HG03457 (cell line): ENCODE measurements around the gene PDIA5.

Experiments
- ATAC-seq: cut with Tn5 transposase; IDR thresholded peaks from one replicate; pipeline ENCODE4 v1.9.1; 2021; ENCODE audit warnings: moderate number of reproducible peaks; ENCODE audit not compliant: unreplicated experiment

Gene PDIA5

GRCh38 chr3:123161167-123161566, 94.3 kb downstream of the PDIA5 start:
- ATAC-seq, result no peak

GRCh38 chr3:123163141-123163540, 96.3 kb downstream of the PDIA5 start:
- ATAC-seq, result no peak

- no peak for ATAC-seq
Observed at GRCh38 chr3:123165163-123165562, 98.3 kb downstream of the PDIA5 start.

- ATAC-seq, result no peak
Observed at GRCh38 chr3:123167686-123168085, 100.9 kb downstream of the PDIA5 start.

GRCh38 chr3:123168122-123168521, 101.3 kb downstream of the PDIA5 start:
- no peak for ATAC-seq

GRCh38 chr3:123168605-123169004, 101.8 kb downstream of the PDIA5 start:
- no peak for ATAC-seq

- ATAC-seq, result no peak
Observed at GRCh38 chr3:123169492-123169929, 102.7 kb downstream of the PDIA5 start.

- no peak for ATAC-seq
Observed at GRCh38 chr3:123169930-123170329, 103.1 kb downstream of the PDIA5 start.

- ATAC-seq, result no peak
Observed at GRCh38 chr3:123180791-123181190, 114.0 kb downstream of the PDIA5 start.

GRCh38 chr3:123186695-123187094, 119.9 kb downstream of the PDIA5 start:
- ATAC-seq, result no peak

- ATAC-seq, result no peak
Observed at GRCh38 chr3:123188058-123188457, 121.2 kb downstream of the PDIA5 start.

- no peak for ATAC-seq
Observed at GRCh38 chr3:123193448-123194101, 126.8 kb downstream of the PDIA5 start.

- ATAC-seq, result no peak
Observed at GRCh38 chr3:123194552-123194951, 127.7 kb downstream of the PDIA5 start.

GRCh38 chr3:123198372-123198771, 131.5 kb downstream of the PDIA5 start:
- no peak for ATAC-seq

- ATAC-seq, result no peak
Observed at GRCh38 chr3:123201223-123201556, 134.4 kb downstream of the PDIA5 start.

- peak; percentile 94 for ATAC-seq
Observed at GRCh38 chr3:123201557-123202427, 135.0 kb downstream of the PDIA5 start, which contains the start of gene SEC22A. Gene SEC22A (plus strand): TSS chr3:123201943. CDS start chr3:123209218, 7,275 bp downstream.

GRCh38 chr3:123202451-123202850, 135.6 kb downstream of the PDIA5 start:
- no peak for ATAC-seq
